Activated CD8-positive, alpha-beta memory T cell treated with anti-CD3 and anti-CD28 coated beads for 48 hours (primary cell): ENCODE measurements around the gene SCFD2.
"Not testable (repeated sequence)": the region's sequence is repeated elsewhere in the genome, so short reads cannot be mapped to it uniquely, and the experiment has no call there.

Experiments used
- DNase-seq, 3 experiments: peaks; one replicate each; pipeline ENCODE4 v3.0.0-alpha.2; 2020; ENCODE audit warnings: low read depth in 2 of 3, low spot score in 2 of 3

The SCFD2 gene

GRCh38 chr4:53346920-53347852, 18.7 kb downstream of the SCFD2 start:
- DNase-seq, result no peak

DNA sequence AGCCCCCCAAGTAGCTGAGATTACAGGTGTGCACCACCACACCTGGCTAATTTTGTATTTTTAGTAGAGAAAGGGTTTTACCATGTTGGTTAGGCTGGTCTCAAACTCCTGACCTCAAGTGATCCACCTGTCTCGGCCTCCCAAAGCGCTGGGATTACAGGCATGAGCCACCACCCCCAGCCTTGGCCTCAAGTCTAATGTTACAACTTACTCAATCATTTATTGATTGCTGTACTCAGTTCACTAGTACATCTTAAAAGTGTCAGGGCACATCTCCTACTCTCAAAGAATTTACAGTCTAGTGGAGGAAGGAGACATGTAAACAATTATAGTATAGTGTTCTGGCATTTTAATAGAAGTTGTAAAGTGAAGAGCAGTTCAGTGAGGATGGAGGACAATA, 19.5 kb downstream of the SCFD2 start:
- not testable (repeated sequence) for DNase-seq

- not testable (repeated sequence) for DNase-seq
Measured at GRCh38 chr4:53340145-53340544, 25.7 kb downstream of the SCFD2 start.

DNA sequence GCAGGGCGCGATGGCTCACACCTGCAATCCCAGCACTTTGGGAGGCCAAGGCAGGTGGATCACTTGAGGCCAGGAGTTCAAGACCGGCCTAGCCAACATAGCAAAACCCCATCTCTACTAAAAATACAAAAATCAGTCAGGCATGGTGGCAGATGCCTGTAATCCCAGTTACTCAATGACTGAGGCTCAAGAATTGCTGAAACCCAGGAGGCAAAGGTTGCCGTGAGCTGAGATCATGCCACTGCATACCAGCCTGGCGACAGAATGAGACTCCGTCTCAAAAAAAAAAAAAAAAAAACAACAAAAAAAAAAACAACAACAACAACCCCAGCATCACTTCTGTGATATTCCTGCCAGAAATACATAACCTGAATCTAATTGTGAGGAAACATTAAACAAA, 30.9 kb downstream of the SCFD2 start:
- DNase-seq, result not testable (repeated sequence)

- no peak for DNase-seq
Measured at GRCh38 chr4:53326535-53326934, 39.3 kb downstream of the SCFD2 start.

GRCh38 chr4:53322696-53323095, 43.2 kb downstream of the SCFD2 start:
- no peak for DNase-seq

DNA sequence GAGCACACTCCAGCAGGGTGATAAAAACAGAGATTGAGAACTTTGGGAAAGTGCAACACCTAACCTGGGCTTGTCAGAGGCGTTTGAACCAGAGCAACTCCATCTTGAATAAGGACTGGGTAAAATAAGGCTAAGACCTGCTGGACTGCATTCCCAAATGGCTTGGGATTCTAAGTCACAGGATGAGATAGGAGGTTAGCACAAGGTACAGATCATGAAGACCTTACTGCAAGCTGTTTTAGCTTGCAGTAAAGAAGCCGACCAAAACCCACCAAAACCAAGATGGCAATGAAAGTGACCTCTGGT, 43.9 kb downstream of the SCFD2 start:
- DNase-seq, result no peak

- DNase-seq, result no peak
Measured at GRCh38 chr4:53321151-53321983, 44.5 kb downstream of the SCFD2 start.

DNA sequence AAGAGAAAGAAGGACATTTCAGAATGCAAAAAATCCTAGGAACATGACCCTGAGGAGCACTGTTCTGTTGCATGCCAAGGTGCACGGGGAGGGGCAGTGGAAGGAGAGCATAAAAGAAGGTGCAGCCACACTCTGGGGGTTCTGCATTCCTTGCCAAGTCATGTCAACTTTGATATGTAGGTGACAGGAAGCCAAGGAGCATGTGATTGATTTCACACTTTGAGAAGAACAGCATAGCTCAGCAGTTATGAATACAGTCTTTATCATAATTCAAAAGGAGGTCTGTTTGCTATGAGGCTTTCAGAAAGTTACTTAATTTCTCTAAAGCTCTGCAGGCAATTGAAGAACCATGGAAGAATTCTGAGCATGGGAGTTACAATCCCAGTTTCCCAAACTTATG, 50.6 kb downstream of the SCFD2 start:
- no peak for DNase-seq

- DNase-seq, result no peak
Measured at GRCh38 chr4:53314252-53314651, 51.6 kb downstream of the SCFD2 start.

DNA sequence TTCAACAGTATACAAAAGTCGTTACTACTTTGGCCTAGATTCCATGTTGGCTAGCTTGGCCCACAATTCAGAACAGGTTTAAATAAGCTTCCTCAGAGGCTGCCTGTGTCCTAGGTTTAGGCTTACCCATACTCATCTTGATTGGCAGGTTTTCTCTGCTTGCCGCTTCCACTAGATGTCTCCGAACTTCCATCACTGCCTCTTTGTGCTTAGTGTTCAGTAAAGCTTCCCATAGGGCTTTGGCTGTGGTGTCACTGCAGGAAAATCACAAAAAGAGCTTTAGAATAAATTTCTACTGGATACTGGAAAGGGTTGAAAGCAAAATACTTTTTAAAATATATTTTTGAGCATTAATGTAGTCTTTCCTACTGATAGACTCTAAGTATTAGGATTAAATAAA, 52.4 kb downstream of the SCFD2 start:
- no peak for DNase-seq

GRCh38 chr4:53309321-53310040, 56.4 kb downstream of the SCFD2 start:
- DNase-seq, result no peak

DNA sequence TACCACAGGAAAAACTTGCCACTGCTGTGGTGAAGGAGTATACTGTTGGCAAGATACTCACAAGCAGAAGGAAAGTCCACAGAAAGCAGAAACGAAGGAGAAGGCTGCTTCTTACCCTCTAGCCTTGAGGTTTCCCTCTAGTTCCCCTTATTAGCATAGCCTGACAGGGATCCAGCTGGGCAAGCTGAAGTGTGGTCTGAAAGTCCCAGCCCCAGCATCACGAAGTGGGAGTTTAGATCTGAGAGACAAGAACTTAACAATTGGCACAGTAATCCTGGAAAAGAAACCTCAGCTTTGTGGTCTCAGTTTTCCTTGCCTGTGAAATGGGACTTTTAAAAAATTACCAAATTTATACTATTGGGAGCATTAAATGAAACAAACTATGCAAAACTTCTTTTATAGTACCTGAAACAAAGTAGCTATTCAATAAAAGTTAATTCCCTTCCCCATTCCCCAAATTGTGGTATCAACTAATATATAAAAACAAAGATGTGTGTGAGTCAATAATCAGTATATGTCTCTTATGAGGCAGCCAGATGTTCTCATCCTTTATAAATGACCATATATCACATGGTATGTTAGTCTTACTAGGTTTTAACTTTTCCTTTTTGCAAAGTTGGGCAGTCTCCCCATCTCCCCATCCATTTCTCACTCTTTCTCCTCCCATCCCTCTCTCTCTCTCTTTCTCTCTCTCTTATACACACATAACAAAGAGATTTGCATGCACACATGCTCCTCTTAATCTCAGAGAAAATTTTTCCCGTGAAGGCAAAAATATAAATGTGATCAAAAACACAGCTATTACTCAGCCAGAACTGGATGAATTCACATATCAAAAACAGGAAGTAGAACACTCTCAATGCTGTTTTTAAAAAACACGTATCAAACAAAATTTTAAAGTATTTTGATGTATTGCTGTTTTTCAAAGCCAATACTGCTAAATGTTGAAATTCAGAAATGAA, 57.8 kb downstream of the SCFD2 start:
- no peak for DNase-seq

GRCh38 chr4:53307210-53307609, 58.7 kb downstream of the SCFD2 start:
- DNase-seq, result no peak

GRCh38 chr4:53306729-53307128, 59.1 kb downstream of the SCFD2 start:
- no peak for DNase-seq

DNA sequence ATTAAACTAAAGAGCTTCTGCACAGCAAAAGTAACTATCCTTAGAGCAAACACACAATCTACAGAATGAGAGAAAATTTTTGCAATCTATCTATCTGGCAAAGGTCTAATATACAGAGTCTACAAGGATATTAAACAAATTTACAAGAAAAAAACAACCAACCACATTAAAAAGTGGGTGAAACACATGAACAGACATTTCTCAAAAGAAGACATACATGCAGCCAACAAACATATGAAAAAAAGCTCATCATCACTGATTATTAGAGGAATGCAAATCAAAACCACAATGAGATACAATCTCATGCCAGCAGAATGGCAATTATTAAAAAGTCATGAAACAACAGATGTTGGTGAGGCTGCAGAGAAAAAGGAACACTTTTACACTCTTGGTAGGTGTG, 73.7 kb downstream of the SCFD2 start:
- DNase-seq, result not testable (repeated sequence)

- no peak for DNase-seq
Measured at GRCh38 chr4:53281438-53281837, 84.4 kb downstream of the SCFD2 start.

GRCh38 chr4:53280846-53281245, 85.0 kb downstream of the SCFD2 start:
- no peak for DNase-seq

DNA sequence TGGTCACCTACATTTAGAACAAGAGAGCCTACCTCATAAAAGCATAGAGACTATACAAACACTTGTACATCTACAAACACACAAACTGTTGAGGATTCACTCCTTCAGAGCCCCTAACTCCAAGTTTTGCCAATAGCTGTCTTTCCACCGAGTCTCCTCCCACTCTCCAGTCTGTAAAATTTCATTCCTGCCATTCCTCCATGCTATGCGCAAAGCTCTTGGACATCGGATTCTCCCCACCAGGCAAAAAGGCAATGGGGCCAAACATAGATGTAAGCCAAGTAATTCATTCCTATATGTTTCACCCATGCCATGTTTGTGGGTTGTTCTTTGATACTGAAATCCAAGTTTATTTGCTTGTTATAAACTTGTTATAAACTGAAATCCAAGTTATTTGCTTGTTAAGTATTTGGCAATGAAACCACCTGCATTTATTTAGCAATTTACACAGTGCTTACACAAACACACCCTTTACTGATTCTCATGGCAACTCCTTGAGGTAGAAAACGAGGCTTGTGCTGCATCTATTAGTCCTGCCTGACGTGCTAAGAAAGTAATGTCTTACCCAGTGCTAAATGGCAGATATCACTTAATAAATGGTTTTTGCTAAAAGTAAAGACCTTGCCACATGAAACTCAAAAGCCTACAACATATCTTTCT, 91.1 kb downstream of the SCFD2 start:
- no peak for DNase-seq

DNA sequence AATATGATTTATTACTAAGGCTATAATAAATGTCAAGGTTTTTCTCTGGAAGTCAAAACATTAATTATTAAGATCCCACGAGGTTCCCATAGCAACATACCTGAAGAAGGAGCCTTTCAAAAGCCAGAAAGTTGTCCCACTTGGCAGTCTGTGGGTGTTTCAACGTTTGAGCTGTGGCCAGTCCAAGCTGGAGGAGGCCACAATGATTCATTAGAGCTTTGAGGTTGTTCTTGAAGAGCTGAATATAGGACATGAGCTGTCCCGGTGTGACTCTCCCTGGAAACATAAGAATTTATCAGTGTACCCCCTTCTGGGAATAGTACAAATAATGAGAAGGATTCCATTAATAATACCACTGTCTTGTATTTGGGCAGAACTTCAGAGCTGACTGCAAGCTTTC, 92.1 kb downstream of the SCFD2 start:
- DNase-seq, result no peak
